Breast epithelium (tissue), 3 donors: ENCODE data around the gene UBA1.

Experiments
- CTCF ChIP-seq, 3 donors: fragments of 450-650 bp; IDR thresholded peaks; one replicate each; pipeline ENCODE4 v1.5.1; 2016 to 2017; ENCODE audit warnings: antibody characterized with exemption in 3 of 3, mild to moderate bottlenecking in 3 of 3, moderate library complexity in 3 of 3
- POLR2A ChIP-seq: fragments of 450-650 bp; IDR thresholded peaks from one replicate; pipeline ENCODE4 v1.6.1; 2016; ENCODE audit warnings: antibody characterized with exemption, mild to moderate bottlenecking, moderate library complexity

DNA sequence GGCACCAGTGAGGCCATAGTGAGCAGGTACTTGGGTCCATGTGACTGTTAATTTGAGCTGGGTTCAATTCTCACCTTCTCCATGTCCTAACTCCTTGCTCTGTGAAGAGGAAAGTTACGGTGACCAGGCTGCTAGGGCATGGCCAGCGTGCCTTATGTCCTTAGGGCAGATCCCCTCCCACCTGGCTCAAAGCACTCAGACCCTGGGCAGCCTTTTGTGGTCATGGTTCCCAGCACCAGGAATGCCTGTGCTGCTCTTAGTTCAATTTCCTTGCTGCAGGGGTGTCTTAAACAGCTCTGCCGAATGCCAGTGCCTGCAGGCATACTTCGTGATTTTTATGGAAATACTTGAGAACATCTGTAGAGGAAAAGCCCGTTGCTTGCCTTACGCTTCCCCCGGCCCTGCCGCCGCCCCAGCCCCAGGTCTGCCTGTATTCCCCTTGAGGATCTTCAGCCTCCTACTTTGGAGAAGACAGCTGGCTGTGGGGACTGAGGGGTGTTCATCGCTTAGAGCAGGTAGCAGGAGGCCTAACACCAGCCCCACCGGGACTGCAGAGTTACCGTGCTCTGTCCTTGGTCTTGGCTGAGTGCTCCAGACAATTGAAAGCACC, 21.8 kb downstream of the UBA1 start:
- no peak for TF ChIP-seq CTCF (IDR thresholded peaks at IDR 0.05)
- no peak for TF ChIP-seq POLR2A
